HG03108 (cell line): ENCODE data around the gene FAM24A.

ENCODE experiments used
- ATAC-seq: cut with Tn5 transposase; IDR thresholded peaks from one replicate; pipeline ENCODE4 v1.9.1; 2021; ENCODE audit warnings: moderate library complexity; ENCODE audit not compliant: unreplicated experiment

FAM24A gene

GRCh38 chr10:122930140-122930539, 19.7 kb downstream of the FAM24A start:
- no peak for ATAC-seq

GRCh38 chr10:122931088-122931906, 20.9 kb downstream of the FAM24A start:
- no peak for ATAC-seq

- ATAC-seq = no peak
These were observed 28.9 kb downstream of the FAM24A start for GRCh38 chr10:122939133-122939855.

GRCh38 chr10:122939856-122940543, 29.6 kb downstream of the FAM24A start:
- ATAC-seq = no peak

DNA sequence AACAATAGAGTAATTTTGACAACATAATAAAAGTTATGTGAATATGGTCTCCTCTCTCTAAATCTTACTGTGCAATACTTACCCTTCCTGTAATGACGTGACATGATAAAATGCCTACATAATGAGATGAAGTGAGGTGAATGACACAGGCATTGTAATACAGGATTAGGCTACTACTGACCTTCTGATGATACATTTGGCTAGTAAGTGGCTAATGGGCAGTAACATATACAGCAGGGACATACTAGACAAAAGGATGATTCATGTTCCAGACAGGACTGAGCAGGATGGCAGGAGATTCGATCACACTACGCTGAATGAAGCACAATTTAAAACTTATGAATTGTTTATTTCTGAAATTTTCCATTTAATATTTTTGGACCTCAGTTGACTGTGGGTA, 38.9 kb downstream of the FAM24A start:
- no peak for ATAC-seq

- peak; percentile 99 for ATAC-seq
These were observed 43.7 kb downstream of the FAM24A start, which contains the start of gene C10orf88 for GRCh38 chr10:122953902-122954730. TSS of gene C10orf88 (minus strand) at chr10:122954227. CDS start at chr10:122954178, 49 bp downstream.

GRCh38 chr10:122954731-122955050, 44.3 kb downstream of the FAM24A start:
- no peak for ATAC-seq

- ATAC-seq = no peak
These were observed 45.5 kb downstream of the FAM24A start for GRCh38 chr10:122955892-122956291.

- no peak for ATAC-seq
These were observed 47.1 kb downstream of the FAM24A start for GRCh38 chr10:122957474-122957873.

DNA sequence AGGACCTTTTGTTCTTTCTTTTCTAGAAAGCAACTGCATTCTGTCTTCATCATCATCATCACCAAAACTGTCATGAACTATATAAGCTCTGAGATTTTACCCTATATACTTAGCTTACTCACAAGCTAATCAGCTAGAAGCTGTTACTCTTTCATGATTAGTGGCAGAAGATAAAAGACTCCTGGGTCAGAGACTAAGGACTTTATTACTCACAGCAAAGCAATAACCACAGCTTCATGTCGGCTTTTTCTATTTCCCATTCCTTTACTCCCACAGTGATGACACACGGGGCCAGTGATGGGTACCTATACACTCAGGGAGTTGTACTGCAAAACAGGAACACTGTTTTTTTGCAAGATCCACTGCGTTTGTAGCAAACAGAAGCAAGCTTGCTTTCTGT, 52.0 kb downstream of the FAM24A start:
- ATAC-seq = no peak
